ENCODE measurements around the gene SLC22A12.

GRCh38 chr11:64605244-64605560 is 14.2 kb downstream of the SLC22A12 start:
- TF ChIP-seq CTCF (IDR thresholded peaks at IDR 0.05), result no peak
- no peak for TF ChIP-seq CEBPB (IDR thresholded peaks at IDR 0.05)
- TF ChIP-seq REST (IDR thresholded peaks at IDR 0.05), result no peak
- TF ChIP-seq BHLHE40 (IDR thresholded peaks at IDR 0.05; ENCODE audit: low read depth, low read length), result no peak
- no peak for TF ChIP-seq NPAS2 (CRISPR knock-in tag; IDR thresholded peaks at IDR 0.05; ENCODE audit: borderline replicate concordance)
